ENCODE results near the gene SMCP.

The SMCP gene

DNA sequence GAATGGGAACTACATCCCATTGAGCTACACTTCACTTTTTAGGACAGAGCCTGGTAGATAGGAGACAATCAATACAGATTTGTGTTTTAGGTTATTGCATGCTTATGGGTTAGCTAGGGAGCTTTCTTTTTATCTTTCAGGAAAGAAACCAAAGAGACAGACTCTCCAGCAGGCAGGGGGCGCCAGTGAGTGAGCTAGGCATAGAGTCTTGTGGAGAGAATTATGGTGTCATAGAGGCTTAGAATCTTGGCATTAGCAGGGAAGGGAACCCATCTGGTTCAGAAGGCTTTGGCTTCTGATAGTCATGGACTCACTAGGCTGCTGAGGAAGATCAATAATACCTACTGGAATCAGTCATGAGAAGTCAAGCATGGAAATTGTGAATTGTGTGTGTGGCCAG lies at the start of gene SMCP:
SMCP (plus strand) TSS at position 281 of the 400 bp plus-strand sequence. CDS start 6,101 bp downstream, outside the sequence.
- peaks cover 7% of the 10 kb centered on the region for H3K27me3 Mint-ChIP-seq (ENCODE audit: low read depth)
- H3K4me3 Mint-ChIP-seq, result no peak within 1 kb of the TSS
- no peaks in the 10 kb centered on the region for H3K4me1 Mint-ChIP-seq (ENCODE audit: low read depth)
- no peak within 1 kb of the TSS for H3K27ac Mint-ChIP-seq
- H3K9me3 Mint-ChIP-seq, result no peaks in the 10 kb centered on the region
- no peaks in the 10 kb centered on the region for H3K36me3 Mint-ChIP-seq (ENCODE audit: low read depth)

- no peak overlapping the region for H3K27ac Mint-ChIP-seq
- no peaks in the 10 kb centered on the region for H3K9me3 Mint-ChIP-seq
- no peaks in the 10 kb centered on the region for H3K27me3 Mint-ChIP-seq (ENCODE audit: low read depth)
- no peak overlapping the region for H3K4me3 Mint-ChIP-seq
- H3K36me3 Mint-ChIP-seq (ENCODE audit: low read depth), result no peaks in the 10 kb centered on the region
- H3K4me1 Mint-ChIP-seq (ENCODE audit: low read depth), result no peaks in the 10 kb centered on the region
Measured at GRCh38 chr1:152836870-152837269, 41.3 kb upstream of the SMCP start.

GRCh38 chr1:152842556-152842955 lies 35.6 kb upstream of the SMCP start, which contains the start of gene LCE6A:
LCE6A (plus strand) TSS chr1:152842856; CDS start chr1:152843521, 665 bp downstream.
- no peaks in the 10 kb centered on the region for H3K36me3 Mint-ChIP-seq (ENCODE audit: low read depth)
- H3K9me3 Mint-ChIP-seq, result no peaks in the 10 kb centered on the region
- no peaks in the 10 kb centered on the region for H3K27me3 Mint-ChIP-seq (ENCODE audit: low read depth)
- no peak within 1 kb of the TSS for H3K27ac Mint-ChIP-seq
- H3K4me3 Mint-ChIP-seq, result no peak within 1 kb of the TSS
- H3K4me1 Mint-ChIP-seq (ENCODE audit: low read depth), result no peaks in the 10 kb centered on the region

DNA sequence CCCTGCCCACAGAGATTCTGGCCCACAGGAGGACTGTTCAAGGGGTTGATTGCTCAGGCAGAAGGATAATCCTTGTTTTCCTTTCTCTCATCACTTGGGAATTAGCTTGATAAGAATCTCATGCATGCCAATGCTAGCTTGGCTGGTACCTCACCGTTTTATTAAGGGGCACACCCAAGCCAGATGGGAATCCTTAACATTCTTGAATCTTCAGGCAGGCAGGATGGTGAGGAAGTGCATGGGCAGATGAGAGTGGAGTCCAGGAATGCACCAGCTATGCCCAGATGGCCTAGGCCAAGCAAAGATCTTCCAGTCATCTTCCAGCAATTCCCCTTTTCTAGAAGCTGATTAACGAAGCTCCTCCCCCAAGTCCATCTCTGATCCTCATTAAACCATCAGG lies 22.5 kb upstream of the SMCP start:
- no peak overlapping the region for H3K4me3 Mint-ChIP-seq

GRCh38 chr1:152858062-152858461 lies 20.1 kb upstream of the SMCP start:
- Mint-ChIP-seq H3K27me3 (ENCODE audit: low read depth) (peaks cover 3% of the 10 kb centered on the region), H3K27ac (no peak overlapping the region), H3K36me3 (ENCODE audit: low read depth) (no peaks in the 10 kb centered on the region), H3K4me3 (no peak overlapping the region), H3K9me3 (no peaks in the 10 kb centered on the region), H3K4me1 (ENCODE audit: low read depth) (no peaks in the 10 kb centered on the region)

More for the DNA sequence above, 22.5 kb upstream of the SMCP start:
- Mint-ChIP-seq H3K4me1 (ENCODE audit: low read depth) (no peaks in the 10 kb centered on the region), H3K9me3 (no peaks in the 10 kb centered on the region), H3K27me3 (ENCODE audit: low read depth) (no peaks in the 10 kb centered on the region), H3K36me3 (ENCODE audit: low read depth) (no peaks in the 10 kb centered on the region), H3K27ac (no peak overlapping the region)

DNA sequence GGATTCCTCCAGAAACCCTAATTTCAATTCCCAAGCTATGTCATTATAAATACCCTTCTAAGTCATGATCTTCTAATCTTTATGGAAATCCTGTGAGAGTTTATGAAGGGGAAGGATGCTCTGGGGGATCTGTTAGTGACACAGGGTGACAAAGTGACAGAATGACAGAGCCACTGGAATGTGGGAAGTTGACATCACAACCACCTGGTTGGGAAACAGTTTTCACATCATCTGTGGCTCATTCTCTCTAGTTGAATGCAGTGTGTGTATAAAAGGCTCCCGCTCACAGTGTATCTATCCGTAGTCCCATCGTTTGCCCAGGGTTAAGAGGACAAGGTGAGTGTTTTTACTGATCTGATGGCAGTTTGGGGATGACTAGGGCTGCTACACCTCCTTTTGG lies 18.4 kb upstream of the SMCP start, which contains the start of gene LCE7A:
LCE7A (plus strand) TSS at position 301 of the 400 bp plus-strand sequence. CDS start 702 bp downstream, outside the sequence.
- H3K9me3 Mint-ChIP-seq, result no peaks in the 10 kb centered on the region
- peaks cover 3% of the 10 kb centered on the region for H3K27me3 Mint-ChIP-seq (ENCODE audit: low read depth)
- no peaks in the 10 kb centered on the region for H3K4me1 Mint-ChIP-seq (ENCODE audit: low read depth)
- H3K4me3 Mint-ChIP-seq, result no peak within 1 kb of the TSS
- H3K27ac Mint-ChIP-seq, result no peak within 1 kb of the TSS
- no peaks in the 10 kb centered on the region for H3K36me3 Mint-ChIP-seq (ENCODE audit: low read depth)

DNA sequence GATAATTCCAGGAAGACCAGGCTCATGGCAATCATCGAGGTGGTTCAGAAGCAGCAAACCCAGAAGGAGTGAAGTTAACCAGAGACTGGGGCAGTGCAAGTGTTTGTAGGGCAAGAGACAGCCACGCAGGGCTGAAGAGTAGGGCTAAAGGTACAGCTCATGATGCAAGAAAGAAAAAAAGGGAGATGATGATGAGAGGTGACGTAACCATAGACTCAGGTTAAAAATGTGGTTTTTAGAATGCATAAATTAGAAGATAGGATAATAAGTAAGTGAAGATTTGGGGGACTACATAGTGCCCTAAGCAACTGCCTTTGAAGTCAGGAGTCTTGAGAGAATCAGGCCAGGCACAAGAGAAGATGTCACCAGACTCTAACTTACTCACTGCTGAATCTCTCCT lies 18.0 kb upstream of the SMCP start:
- H3K4me3 Mint-ChIP-seq, result no peak overlapping the region
- no peaks in the 10 kb centered on the region for H3K9me3 Mint-ChIP-seq
- no peak overlapping the region for H3K27ac Mint-ChIP-seq
- H3K4me1 Mint-ChIP-seq (ENCODE audit: low read depth), result no peaks in the 10 kb centered on the region
- H3K27me3 Mint-ChIP-seq (ENCODE audit: low read depth), result peaks cover 3% of the 10 kb centered on the region
- H3K36me3 Mint-ChIP-seq (ENCODE audit: low read depth), result no peaks in the 10 kb centered on the region

DNA sequence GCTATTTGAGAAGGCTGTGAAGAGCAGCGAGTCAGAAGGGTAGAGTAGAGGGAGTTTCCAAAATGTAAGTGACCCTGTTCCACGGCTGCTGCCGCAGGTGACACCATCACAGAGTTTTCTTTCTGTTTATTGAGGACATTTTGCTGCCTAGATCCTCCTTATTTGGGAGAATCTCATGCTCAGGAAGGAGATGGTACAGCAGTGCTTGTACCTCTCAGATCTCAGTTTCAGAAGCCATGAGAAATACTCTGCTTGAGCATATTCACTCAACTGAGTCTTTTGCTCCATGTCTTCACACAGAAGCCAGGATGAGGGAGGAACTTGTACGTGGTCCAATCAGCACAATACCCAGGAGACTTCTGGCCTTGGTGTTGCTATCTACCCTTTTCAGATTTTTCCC lies 16.7 kb upstream of the SMCP start:
- H3K4me1 Mint-ChIP-seq (ENCODE audit: low read depth), result no peaks in the 10 kb centered on the region
- no peak overlapping the region for H3K4me3 Mint-ChIP-seq
- no peaks in the 10 kb centered on the region for H3K36me3 Mint-ChIP-seq (ENCODE audit: low read depth)
- peaks cover 3% of the 10 kb centered on the region for H3K27me3 Mint-ChIP-seq (ENCODE audit: low read depth)
- H3K9me3 Mint-ChIP-seq, result no peaks in the 10 kb centered on the region
- H3K27ac Mint-ChIP-seq, result no peak overlapping the region

- Mint-ChIP-seq H3K27ac (no peak overlapping the region), H3K9me3 (no peaks in the 10 kb centered on the region), H3K4me1 (ENCODE audit: low read depth) (no peaks in the 10 kb centered on the region), H3K27me3 (ENCODE audit: low read depth) (peaks cover 3% of the 10 kb centered on the region), H3K4me3 (no peak overlapping the region), H3K36me3 (ENCODE audit: low read depth) (no peaks in the 10 kb centered on the region)
Measured at GRCh38 chr1:152864443-152864842, 13.7 kb upstream of the SMCP start.

DNA sequence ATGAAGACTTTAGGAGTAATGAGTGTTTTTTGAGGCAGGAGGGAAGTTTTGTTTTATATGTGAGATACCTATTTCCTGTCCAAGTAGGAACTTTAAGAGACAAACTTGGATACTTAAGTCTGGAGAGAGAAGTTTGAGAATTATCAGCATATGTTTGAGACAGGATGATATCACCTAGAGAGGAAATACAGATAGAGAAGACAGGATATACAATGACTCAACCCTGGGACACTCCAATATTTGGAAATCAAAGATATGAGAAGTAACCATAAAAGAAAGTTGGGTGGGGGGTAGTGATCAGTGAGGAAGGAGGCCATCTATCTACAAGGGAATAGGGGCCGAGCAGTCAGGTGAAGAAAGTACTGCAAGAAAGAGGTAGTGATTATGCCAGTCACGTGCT lies 11.8 kb upstream of the SMCP start:
- Mint-ChIP-seq H3K4me3 (no peak overlapping the region), H3K4me1 (ENCODE audit: low read depth) (no peaks in the 10 kb centered on the region), H3K9me3 (no peaks in the 10 kb centered on the region), H3K27me3 (ENCODE audit: low read depth) (peaks cover under 1% of the 10 kb centered on the region), H3K27ac (no peak overlapping the region), H3K36me3 (ENCODE audit: low read depth) (no peaks in the 10 kb centered on the region)

- no peaks in the 10 kb centered on the region for H3K36me3 Mint-ChIP-seq (ENCODE audit: low read depth)
- H3K27me3 Mint-ChIP-seq (ENCODE audit: low read depth), result peaks cover 4% of the 10 kb centered on the region
- H3K4me3 Mint-ChIP-seq, result no peak overlapping the region
- no peak overlapping the region for H3K27ac Mint-ChIP-seq
- H3K4me1 Mint-ChIP-seq (ENCODE audit: low read depth), result no peaks in the 10 kb centered on the region
- no peaks in the 10 kb centered on the region for H3K9me3 Mint-ChIP-seq
Measured at GRCh38 chr1:152869808-152870419, 8.2 kb upstream of the SMCP start.

GRCh38 chr1:152870831-152871730 lies 7.0 kb upstream of the SMCP start:
- H3K27ac Mint-ChIP-seq, result no peak overlapping the region
- no peaks in the 10 kb centered on the region for H3K9me3 Mint-ChIP-seq
- H3K4me3 Mint-ChIP-seq, result no peak overlapping the region
- H3K36me3 Mint-ChIP-seq (ENCODE audit: low read depth), result no peaks in the 10 kb centered on the region
- H3K27me3 Mint-ChIP-seq (ENCODE audit: low read depth), result peaks cover 11% of the 10 kb centered on the region
- no peaks in the 10 kb centered on the region for H3K4me1 Mint-ChIP-seq (ENCODE audit: low read depth)

DNA sequence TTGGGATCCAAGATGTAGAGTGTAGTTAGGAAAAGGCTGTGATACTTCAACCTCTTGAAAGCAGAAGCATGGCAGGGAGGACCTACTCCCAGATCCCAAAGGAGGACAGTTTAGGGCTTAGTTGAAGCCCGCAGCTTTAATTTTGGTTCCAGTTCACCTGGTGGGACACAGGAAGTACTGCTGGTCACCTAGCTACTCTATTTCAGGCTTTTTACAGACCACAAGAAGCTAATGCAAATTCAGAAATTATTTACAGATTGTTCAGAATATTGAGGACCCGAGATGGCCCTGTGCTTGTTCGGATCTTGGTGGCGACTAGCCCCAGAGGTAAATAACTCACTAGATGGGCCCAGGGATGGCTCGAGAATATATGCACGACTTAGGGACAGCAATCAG lies 6.4 kb upstream of the SMCP start:
- H3K36me3 Mint-ChIP-seq (ENCODE audit: low read depth), result no peaks in the 10 kb centered on the region
- no peaks in the 10 kb centered on the region for H3K4me1 Mint-ChIP-seq (ENCODE audit: low read depth)
- H3K4me3 Mint-ChIP-seq, result no peak overlapping the region
- no peak overlapping the region for H3K27ac Mint-ChIP-seq
- peaks cover 11% of the 10 kb centered on the region for H3K27me3 Mint-ChIP-seq (ENCODE audit: low read depth)
- H3K9me3 Mint-ChIP-seq, result no peaks in the 10 kb centered on the region

DNA sequence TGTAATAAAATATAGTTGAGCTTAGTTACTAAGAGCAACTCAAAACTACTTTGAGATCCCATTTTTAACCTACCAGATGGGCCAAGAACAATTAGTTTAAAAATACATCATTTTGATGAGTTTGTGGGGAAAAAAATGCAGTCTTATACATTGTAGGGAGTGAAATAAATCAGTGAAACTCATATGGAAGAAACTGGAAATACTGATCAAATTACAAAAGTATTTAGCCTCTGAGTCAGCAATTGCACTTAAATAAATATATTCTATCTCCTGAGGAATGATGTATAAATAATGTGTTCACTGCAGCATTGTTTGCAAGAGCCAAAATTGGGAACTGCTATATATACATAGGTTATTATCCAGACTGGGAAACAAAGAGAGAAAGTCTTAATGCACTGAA lies 4.6 kb upstream of the SMCP start:
- Mint-ChIP-seq H3K9me3 (no peaks in the 10 kb centered on the region), H3K4me1 (ENCODE audit: low read depth) (no peaks in the 10 kb centered on the region), H3K36me3 (ENCODE audit: low read depth) (no peaks in the 10 kb centered on the region), H3K27me3 (ENCODE audit: low read depth) (peaks cover 11% of the 10 kb centered on the region), H3K27ac (no peak overlapping the region), H3K4me3 (no peak overlapping the region)

- H3K4me1 Mint-ChIP-seq (ENCODE audit: low read depth), result no peaks in the 10 kb centered on the region
- no peak overlapping the region for H3K4me3 Mint-ChIP-seq
- H3K27me3 Mint-ChIP-seq (ENCODE audit: low read depth), result peaks cover 7% of the 10 kb centered on the region
- H3K9me3 Mint-ChIP-seq, result no peaks in the 10 kb centered on the region
- H3K36me3 Mint-ChIP-seq (ENCODE audit: low read depth), result no peaks in the 10 kb centered on the region
- no peak overlapping the region for H3K27ac Mint-ChIP-seq
Measured at GRCh38 chr1:152876827-152877226, 1.3 kb upstream of the SMCP start.
